K562 (cell line): Measurements from ENCODE around the gene RUNX1. TPM values are rescaled to one million over a fixed set of nuclear protein-coding genes. Genes with fewer than 3 reads are reported as not detected.

Experiments
- CHCHD3 ChIP-seq: fragments of 250-450 bp; sonication (Bioruptor Pico); IDR thresholded peaks from 2 replicates; pipeline ENCODE4 v2.1.2; 2022; ENCODE audit warnings: mild to moderate bottlenecking
- HDAC6 ChIP-seq: IDR thresholded peaks from 2 replicates; pipeline ENCODE4 v1.6.1; 2012; ENCODE audit warnings: low read depth, mild to moderate bottlenecking, control low read depth, inconsistent platforms, low read length, moderate library complexity
- HINFP ChIP-seq: fragments of 450-650 bp; conservative IDR thresholded peaks from 2 replicates; pipeline ENCODE4 v1.6.1; 2016; ENCODE audit warnings: missing genetic modification characterization, low read depth, mild to moderate bottlenecking, control low read depth, missing compliant biosample characterization
- MGA ChIP-seq: fragments of 450-650 bp; IDR thresholded peaks from 2 replicates; pipeline ENCODE4 v1.6.1; 2016; ENCODE audit warnings: mild to moderate bottlenecking, moderate library complexity
- NFE2 ChIP-seq: IDR thresholded peaks from 2 replicates; pipeline ENCODE4 v1.6.1; 2014; ENCODE audit warnings: antibody characterized with exemption, low read depth
- NR4A1 ChIP-seq, 2 experiments: fragments of 250-450 bp in 1 of 2; fragments of 450-650 bp in 1 of 2; sonication (Bioruptor Pico) in 1 of 2; IDR thresholded peaks; 2 replicates each; pipeline versions ENCODE4 v1.4.0 to v1.6.1; 2016 to 2020; ENCODE audit warnings: mild to moderate bottlenecking in 2 of 2, missing compliant biosample characterization in 1 of 2, missing genetic modification characterization in 1 of 2, moderate library complexity in 1 of 2
- PHTF2 ChIP-seq: fragments of 250-450 bp; sonication (Bioruptor Pico); IDR thresholded peaks from 2 replicates; pipeline ENCODE4 v1.5.0; 2021; ENCODE audit warnings: mild to moderate bottlenecking
- POLR3A ChIP-seq: IDR thresholded peaks from 2 replicates; pipeline ENCODE4 v1.6.1; 2011; ENCODE audit warnings: borderline replicate concordance, mild to moderate bottlenecking, moderate library complexity; ENCODE audit not compliant: insufficient read length, insufficient read depth; ENCODE audit errors: extremely low read depth
- polyA plus RNA-seq, 8 experiments: library from polyadenylated mRNA; depleted of rRNA in 4 of 8; stranded (reverse) in 5 of 8; unstranded in 3 of 8; fragments of >200 nt; fragmentation: Nextera tagmentation in 2 of 8; fragmentation: Illumina TruSeq in 1 of 8; extraction: Ambion mirVana in 2 of 8; extraction: Trizol in 1 of 8; gene quantifications; 2 replicates each; pipeline versions ENCODE4 v1.2.1 to v1.2.3, GENCODE V29; 2011 to 2014; ENCODE audit warnings: inconsistent platforms in 1 of 8, missing spikeins in 1 of 8
- total RNA-seq, 7 experiments: library from RNA; depleted of rRNA in 6 of 7; stranded (reverse); fragments of >200 nt in 6 of 7; fragmentation: Illumina TruSeq in 2 of 7; extraction: Trizol in 2 of 7; gene quantifications; 2 replicates each; pipeline versions ENCODE4 v1.2.1 to v1.2.3, GENCODE V29; 2011 to 2021; ENCODE audit warnings: low replicate concordance in 1 of 7

Gene RUNX1
- total and polyA plus RNA-seq, 9 of the 15 experiments (the other 6 are each of a cell fraction or from before 2014, with no cell fraction given) = 2.2 to 68.6 (median 17.8) TPM

- peak; percentile 65 for TF ChIP-seq MGA
- TF ChIP-seq PHTF2 (CRISPR knock-in tag) = no peak
- TF ChIP-seq CHCHD3 = no peak
- no peak for TF ChIP-seq NR4A1 (CRISPR knock-in tag; IDR thresholded peaks at IDR 0.05)
- no peak for TF ChIP-seq NR4A1 (tag; IDR thresholded peaks at IDR 0.05)
- TF ChIP-seq POLR3A = no peak
- no peak for TF ChIP-seq HINFP (tag)
- no peak for TF ChIP-seq HDAC6
- peak; percentile 77 for TF ChIP-seq NFE2
These were observed 62.3 kb downstream of the RUNX1 start (continued) for GRCh38 chr21:34986561-34987500.
